NCI-H1694 treated with DMSO at 0.1 percent for 48 hours (cell line): ENCODE results near the gene STX1A.
"Not testable (repeated sequence)": the region's sequence is repeated elsewhere in the genome, so short reads cannot be mapped to it uniquely, and the experiment has no call there.

Experiments
- DNase-seq: peaks from one replicate; lab custom pipeline; 2025; lab: John Stamatoyannopoulos, UW

The STX1A gene

GRCh38 chr7:73735528-73735905 lies 16.0 kb upstream of the STX1A start:
- no peak for DNase-seq

- peak; percentile 67 for DNase-seq
Observed at GRCh38 chr7:73734619-73735527, 15.4 kb upstream of the STX1A start.

- no peak for DNase-seq
Observed at GRCh38 chr7:73732397-73732796, 12.9 kb upstream of the STX1A start.

GRCh38 chr7:73730485-73730884 lies 11.0 kb upstream of the STX1A start:
- no peak for DNase-seq

- no peak for DNase-seq
Observed at GRCh38 chr7:73728551-73728950, 9.1 kb upstream of the STX1A start.

- DNase-seq = no peak
Observed at GRCh38 chr7:73727952-73728351, 8.5 kb upstream of the STX1A start.

GRCh38 chr7:73726083-73726466 lies 6.6 kb upstream of the STX1A start:
- DNase-seq = no peak

- no peak for DNase-seq
Observed at GRCh38 chr7:73723813-73724212, 4.3 kb upstream of the STX1A start.

GRCh38 chr7:73722785-73723184 lies 3.3 kb upstream of the STX1A start:
- DNase-seq = no peak

GRCh38 chr7:73722182-73722581 lies 2.7 kb upstream of the STX1A start:
- DNase-seq = not testable (repeated sequence)

- DNase-seq = peak; percentile 99
Observed at GRCh38 chr7:73721377-73721817, 1.9 kb upstream of the STX1A start.

- DNase-seq = not testable (repeated sequence)
Observed at GRCh38 chr7:73720443-73720842, 974 bp upstream of the STX1A start.

- no peak for DNase-seq
Observed at GRCh38 chr7:73719806-73720169, 319 bp upstream of the STX1A start.

GRCh38 chr7:73718438-73718881 lies 1.0 kb downstream of the STX1A start:
- DNase-seq = no peak

- DNase-seq = no peak
Observed at GRCh38 chr7:73717991-73718405, 1.5 kb downstream of the STX1A start.

GRCh38 chr7:73717025-73717807 lies 2.3 kb downstream of the STX1A start:
- DNase-seq = no peak

- peak; percentile 14 for DNase-seq
Observed at GRCh38 chr7:73716318-73716890, 3.1 kb downstream of the STX1A start.

- DNase-seq = peak; percentile 16
Observed at GRCh38 chr7:73715648-73716317, 3.7 kb downstream of the STX1A start.

GRCh38 chr7:73713319-73713718 lies 6.2 kb downstream of the STX1A start:
- DNase-seq = not testable (repeated sequence)

GRCh38 chr7:73712773-73713172 lies 6.7 kb downstream of the STX1A start:
- no peak for DNase-seq

GRCh38 chr7:73708961-73709549 lies 10.4 kb downstream of the STX1A start:
- DNase-seq = no peak
